Measurements from ENCODE around the gene IFIT1B.
"Not testable (repeated sequence)": the region's sequence is repeated elsewhere in the genome, so short reads cannot be mapped to it uniquely, and the experiment has no call there.

DNA sequence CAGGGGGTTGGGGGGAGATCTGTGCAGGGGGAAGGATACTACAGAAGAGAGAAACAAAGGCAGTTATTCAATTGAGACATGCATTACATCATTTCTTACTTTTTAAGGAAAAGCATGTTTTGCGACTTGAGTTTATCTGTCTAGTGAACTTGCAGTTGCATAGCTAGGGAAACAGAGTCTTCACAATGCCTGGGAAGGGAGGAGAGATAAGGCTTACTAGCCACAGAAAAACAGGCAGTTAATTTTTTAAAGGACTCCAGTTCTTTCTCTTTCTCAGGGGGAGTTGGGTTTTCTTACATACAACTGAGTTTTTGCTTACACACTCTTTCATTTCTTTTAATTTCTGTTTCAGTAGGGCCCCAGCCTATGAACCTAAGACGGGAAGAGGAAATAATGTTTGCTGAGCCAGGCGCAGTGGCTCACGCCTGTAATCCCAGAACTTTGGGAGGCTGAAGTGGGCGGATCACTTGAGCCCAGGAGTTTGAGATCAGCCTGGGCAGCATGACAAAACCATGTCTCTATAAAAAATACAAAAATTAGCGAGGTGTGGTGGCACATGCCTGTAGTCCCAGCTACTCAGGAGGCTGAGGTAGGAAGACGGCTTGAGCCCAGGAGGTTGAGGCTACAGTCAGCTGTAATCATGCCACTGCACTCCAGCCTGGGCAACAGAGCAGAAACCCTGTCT lies 27.1 kb upstream of the IFIT1B start:
- not testable (repeated sequence) for TF ChIP-seq POLR2A (IDR thresholded peaks at IDR 0.05); EP300 (IDR thresholded peaks at IDR 0.05; ENCODE audit: low read depth); POLR2AphosphoS5 (IDR thresholded peaks at IDR 0.05)
- TF ChIP-seq, protein P1, sequence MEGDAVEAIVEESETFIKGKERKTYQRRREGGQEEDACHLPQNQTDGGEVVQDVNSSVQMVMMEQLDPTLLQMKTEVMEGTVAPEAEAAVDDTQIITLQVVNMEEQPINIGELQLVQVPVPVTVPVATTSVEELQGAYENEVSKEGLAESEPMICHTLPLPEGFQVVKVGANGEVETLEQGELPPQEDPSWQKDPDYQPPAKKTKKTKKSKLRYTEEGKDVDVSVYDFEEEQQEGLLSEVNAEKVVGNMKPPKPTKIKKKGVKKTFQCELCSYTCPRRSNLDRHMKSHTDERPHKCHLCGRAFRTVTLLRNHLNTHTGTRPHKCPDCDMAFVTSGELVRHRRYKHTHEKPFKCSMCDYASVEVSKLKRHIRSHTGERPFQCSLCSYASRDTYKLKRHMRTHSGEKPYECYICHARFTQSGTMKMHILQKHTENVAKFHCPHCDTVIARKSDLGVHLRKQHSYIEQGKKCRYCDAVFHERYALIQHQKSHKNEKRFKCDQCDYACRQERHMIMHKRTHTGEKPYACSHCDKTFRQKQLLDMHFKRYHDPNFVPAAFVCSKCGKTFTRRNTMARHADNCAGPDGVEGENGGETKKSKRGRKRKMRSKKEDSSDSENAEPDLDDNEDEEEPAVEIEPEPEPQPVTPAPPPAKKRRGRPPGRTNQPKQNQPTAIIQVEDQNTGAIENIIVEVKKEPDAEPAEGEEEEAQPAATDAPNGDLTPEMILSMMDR (IDR thresholded peaks at IDR 0.05) = not testable (repeated sequence)

All from transverse colon (tissue), 4 donors.